ENCODE measurements around the gene HDDC3.

The HDDC3 gene

DNA sequence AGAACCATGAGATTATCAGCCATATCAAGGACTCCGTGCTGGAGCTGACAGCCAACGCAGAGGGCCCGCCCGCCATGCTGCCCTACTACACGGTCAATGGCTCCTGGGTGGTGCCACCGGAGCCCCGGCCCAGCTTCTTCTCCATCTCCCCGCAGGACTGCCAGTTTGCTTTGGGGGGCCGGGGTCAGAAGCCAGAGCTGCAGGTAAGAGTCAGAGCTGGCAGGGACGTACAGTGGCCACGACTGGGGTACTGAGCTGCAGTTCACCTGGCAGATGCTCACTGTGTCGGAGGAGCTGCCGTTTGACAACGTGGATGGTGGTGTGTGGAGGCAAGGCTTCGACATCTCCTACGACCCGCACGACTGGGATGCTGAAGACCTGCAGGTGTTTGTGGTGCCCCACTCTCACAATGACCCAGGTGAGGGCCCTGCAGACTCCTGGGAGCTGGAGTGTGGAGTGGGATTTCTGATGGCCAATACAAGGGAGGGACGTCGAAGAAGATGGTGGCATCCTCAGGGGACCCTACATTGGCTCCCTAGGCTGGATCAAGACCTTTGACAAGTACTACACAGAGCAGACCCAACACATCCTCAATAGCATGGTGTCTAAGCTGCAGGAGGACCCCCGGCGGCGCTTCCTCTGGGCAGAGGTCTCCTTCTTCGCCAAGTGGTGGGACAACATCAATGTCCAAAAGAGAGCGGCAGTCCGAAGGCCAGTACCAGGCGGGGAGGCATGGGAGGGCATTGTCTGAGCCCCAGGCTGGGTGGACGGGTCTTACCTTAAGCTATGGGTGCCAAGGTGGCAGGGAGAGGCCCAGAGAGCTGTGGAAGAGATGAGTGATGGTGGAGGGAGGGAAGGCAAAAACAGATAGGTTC is 26.8 kb downstream of the HDDC3 start:
- peaks cover 13% of the 10 kb centered on the region for H3K4me1 ChIP-seq (ENCODE audit: insufficient read depth, low read length, poor library complexity, severe bottlenecking)
- H3K79me2 ChIP-seq (ENCODE audit: insufficient read depth, low read length) = peaks cover 19% of the 10 kb centered on the region; the same call in 1 of the 2 replicates
- H4K20me1 ChIP-seq (ENCODE audit: insufficient read depth, low read length, poor library complexity, severe bottlenecking) = no peaks in the 10 kb centered on the region
- no peaks in the 10 kb centered on the region for H3F3A ChIP-seq (ENCODE audit: low read depth)
- no peak overlapping the region for H3K4me2 ChIP-seq (ENCODE audit: low read depth, low read length, poor library complexity, severe bottlenecking)
- H2AFZ ChIP-seq (ENCODE audit: low read length) = no peak overlapping the region
- H3K27me3 ChIP-seq (ENCODE audit: insufficient read depth, low read length, poor library complexity, severe bottlenecking) = no peaks in the 10 kb centered on the region
- no peaks in the 10 kb centered on the region for H3K9me3 ChIP-seq (ENCODE audit: insufficient read depth, low read depth, low read length)
- no peaks in the 10 kb centered on the region for H3K9me2 ChIP-seq (replicated peaks; ENCODE audit: low read depth, low read length)
- H3K9ac ChIP-seq (ENCODE audit: low read depth, low read length, poor library complexity, severe bottlenecking) = no peak overlapping the region
- no peaks in the 10 kb centered on the region; the same call in 1 of the 2 replicates for H3K36me3 ChIP-seq (ENCODE audit: insufficient read depth, low read length)
- TF ChIP-seq EZH2phosphoT487 (IDR thresholded peaks at IDR 0.05; ENCODE audit: borderline replicate concordance) (no peak), CTCF (conservative IDR thresholded peaks at IDR 0.05; ENCODE audit: low read length) (no peak)
- no peak overlapping the region for H3K4me3 ChIP-seq (ENCODE audit: low read length, poor library complexity, severe bottlenecking)

DNA sequence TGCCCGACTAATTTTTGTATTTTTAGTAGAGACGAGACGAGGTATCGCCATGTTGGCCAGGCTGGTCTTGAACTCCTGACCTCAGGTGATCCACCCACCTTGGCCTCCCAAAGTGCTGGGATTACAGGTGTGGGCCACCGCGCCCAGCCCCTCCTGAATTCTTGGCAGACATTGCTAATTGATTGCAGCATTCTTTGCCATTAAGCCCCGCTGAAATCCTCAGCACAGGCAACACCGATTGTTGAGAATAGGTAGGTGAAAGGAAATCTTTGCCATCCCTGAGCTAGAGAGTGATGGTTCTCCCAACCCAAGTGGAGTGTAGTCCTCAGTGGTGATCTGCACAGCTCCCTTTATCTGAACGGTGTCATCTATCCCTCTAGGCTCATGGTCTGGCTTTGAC is 27.6 kb downstream of the HDDC3 start:
- Histone ChIP-seq H3K4me1 (ENCODE audit: insufficient read depth, low read length, poor library complexity, severe bottlenecking) (peaks cover 13% of the 10 kb centered on the region), H3K27me3 (ENCODE audit: insufficient read depth, low read length, poor library complexity, severe bottlenecking) (no peaks in the 10 kb centered on the region), H3K4me2 (ENCODE audit: low read depth, low read length, poor library complexity, severe bottlenecking) (no peak overlapping the region), H3K9me2 (replicated peaks; ENCODE audit: low read depth, low read length) (no peaks in the 10 kb centered on the region), H4K20me1 (ENCODE audit: insufficient read depth, low read length, poor library complexity, severe bottlenecking) (no peaks in the 10 kb centered on the region), H3K36me3 (ENCODE audit: insufficient read depth, low read length) (no peaks in the 10 kb centered on the region; the same call in 1 of the 2 replicates), H3K4me3 (ENCODE audit: low read length, poor library complexity, severe bottlenecking) (no peak overlapping the region), H3K79me2 (ENCODE audit: insufficient read depth, low read length) (peaks cover 19% of the 10 kb centered on the region; the same call in 1 of the 2 replicates), H2AFZ (ENCODE audit: low read length) (no peak overlapping the region), H3F3A (ENCODE audit: low read depth) (no peaks in the 10 kb centered on the region), H3K9ac (ENCODE audit: low read depth, low read length, poor library complexity, severe bottlenecking) (no peak overlapping the region), H3K9me3 (ENCODE audit: insufficient read depth, low read depth, low read length) (no peaks in the 10 kb centered on the region)
- TF ChIP-seq CTCF (conservative IDR thresholded peaks at IDR 0.05; ENCODE audit: low read length) (no peak), EZH2phosphoT487 (IDR thresholded peaks at IDR 0.05; ENCODE audit: borderline replicate concordance) (no peak)

DNA sequence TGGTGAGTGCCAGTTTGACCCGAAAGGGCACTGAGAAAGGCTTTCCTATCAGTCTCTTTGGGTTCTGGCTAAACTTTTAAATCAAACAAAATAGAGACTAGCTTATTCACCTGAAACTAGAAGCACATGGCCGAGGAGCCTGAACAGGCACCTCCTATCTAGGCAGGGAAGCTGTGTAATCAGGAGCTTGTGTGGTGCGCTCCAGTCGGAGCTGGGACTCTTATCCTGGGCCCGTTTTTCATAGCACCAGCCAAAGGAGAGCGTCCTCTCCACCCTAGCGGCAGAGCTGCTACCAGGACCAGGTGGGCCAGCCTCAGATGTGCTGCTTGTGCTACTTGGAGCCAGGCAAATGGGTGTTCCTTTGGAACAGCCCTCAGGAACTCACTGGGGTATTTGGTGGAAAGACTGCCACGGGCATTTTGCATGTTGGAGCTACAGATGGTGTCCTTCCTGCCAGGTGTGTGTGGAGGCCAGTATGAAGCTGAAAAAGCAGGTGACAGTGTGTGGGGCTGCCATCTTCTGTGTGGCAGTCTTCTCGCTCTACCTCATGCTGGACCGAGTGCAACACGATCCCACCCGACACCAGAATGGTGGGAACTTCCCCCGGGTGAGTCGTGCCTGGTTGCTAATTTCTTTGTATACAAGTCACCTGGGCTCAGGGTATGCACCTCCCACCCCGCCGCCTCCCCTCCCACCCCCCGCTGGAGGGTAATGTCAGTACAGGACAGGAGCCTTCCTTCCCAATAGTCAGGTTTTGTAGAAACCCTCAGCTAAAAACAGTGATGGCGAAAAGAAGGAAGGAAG is 28.4 kb downstream of the HDDC3 start:
- Histone ChIP-seq H3K27me3 (ENCODE audit: insufficient read depth, low read length, poor library complexity, severe bottlenecking) (no peaks in the 10 kb centered on the region), H2AFZ (ENCODE audit: low read length) (peak overlapping the region; percentile 76), H3K4me3 (ENCODE audit: low read length, poor library complexity, severe bottlenecking) (peak overlapping the region; percentile 75), H3K9me3 (ENCODE audit: insufficient read depth, low read depth, low read length) (no peaks in the 10 kb centered on the region), H3K9ac (ENCODE audit: low read depth, low read length, poor library complexity, severe bottlenecking) (peak overlapping the region; percentile 67), H3K79me2 (ENCODE audit: insufficient read depth, low read length) (peaks cover 19% of the 10 kb centered on the region; the same call in 1 of the 2 replicates), H4K20me1 (ENCODE audit: insufficient read depth, low read length, poor library complexity, severe bottlenecking) (no peaks in the 10 kb centered on the region), H3K4me2 (ENCODE audit: low read depth, low read length, poor library complexity, severe bottlenecking) (peak overlapping the region; percentile 93), H3K4me1 (ENCODE audit: insufficient read depth, low read length, poor library complexity, severe bottlenecking) (peaks cover 13% of the 10 kb centered on the region), H3F3A (ENCODE audit: low read depth) (no peaks in the 10 kb centered on the region), H3K9me2 (replicated peaks; ENCODE audit: low read depth, low read length) (no peaks in the 10 kb centered on the region), H3K36me3 (ENCODE audit: insufficient read depth, low read length) (no peaks in the 10 kb centered on the region)
- no peak for TF ChIP-seq CTCF (conservative IDR thresholded peaks at IDR 0.05; ENCODE audit: low read length)
- TF ChIP-seq EZH2phosphoT487 (IDR thresholded peaks at IDR 0.05; ENCODE audit: borderline replicate concordance) = no peak
